ENCODE results near the gene S100A8.
"Not testable (repeated sequence)": the region's sequence is repeated elsewhere in the genome, so short reads cannot be mapped to it uniquely, and the experiment has no call there.

S100A8 gene

DNA sequence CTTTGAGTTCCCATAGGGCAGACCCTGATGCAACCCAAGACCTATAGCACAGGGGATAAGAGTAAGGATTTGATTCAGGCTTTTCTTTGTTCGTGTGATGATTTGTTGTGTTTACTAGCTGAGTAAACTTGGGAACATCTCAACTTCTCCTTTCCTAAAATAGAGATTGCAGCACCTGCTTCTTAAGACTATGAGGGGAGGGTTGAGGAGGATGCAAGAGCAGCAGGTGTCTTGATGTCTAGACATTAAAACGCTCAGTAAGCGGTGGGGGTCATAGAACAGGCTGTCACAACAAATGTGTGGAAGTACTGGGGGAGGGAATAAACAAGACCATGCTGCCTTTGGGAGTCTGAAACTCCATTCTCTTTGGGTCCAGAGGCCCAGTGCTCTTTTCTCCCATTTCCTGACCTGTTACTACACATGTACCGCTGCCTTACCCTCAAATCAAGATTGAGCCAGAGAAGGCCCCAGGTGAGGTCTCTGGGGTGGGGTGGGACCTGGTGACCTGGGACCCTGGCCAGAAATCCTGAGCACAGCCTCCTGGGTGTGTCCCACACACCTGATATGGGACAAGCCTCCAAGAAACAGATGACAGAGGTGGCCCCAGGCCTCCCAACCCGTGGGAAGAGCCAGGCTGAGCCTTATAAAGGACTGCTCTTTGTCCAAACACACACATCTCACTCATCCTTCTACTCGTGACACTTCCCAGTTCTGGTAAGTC is 25.1 kb upstream of the S100A8 start, which contains the start of gene S100A7A:
Gene S100A7A, plus strand, starts transcription at position 671 of the 721 bp plus-strand sequence. CDS start 1,563 bp downstream, outside the sequence.
- DNase-seq (ENCODE audit: low read depth): no peak

- not testable (repeated sequence) for DNase-seq (ENCODE audit: low read depth)
Measured at GRCh38 chr1:153413961-153414360, 23.1 kb upstream of the S100A8 start.

DNA sequence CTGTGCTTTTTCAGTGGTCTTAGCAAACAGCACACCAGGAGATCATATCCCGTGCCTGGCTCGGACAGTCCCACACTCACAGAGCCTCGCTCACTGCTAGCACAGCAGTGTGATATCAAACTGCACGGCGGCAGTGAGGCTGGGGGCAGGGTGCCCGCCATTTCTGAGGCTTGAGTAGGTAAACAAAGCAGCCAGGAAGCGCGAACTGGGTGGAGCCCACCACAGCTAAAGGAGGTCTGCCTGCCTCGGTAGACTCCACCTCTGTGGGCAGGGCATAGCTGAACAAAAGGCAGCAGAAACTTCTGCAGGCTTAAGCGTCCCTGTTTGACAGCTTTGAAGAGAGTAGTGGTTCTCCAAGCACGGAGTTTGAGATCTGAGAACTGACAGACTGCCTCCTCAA is 16.4 kb upstream of the S100A8 start:
- DNase-seq (ENCODE audit: low read depth): not testable (repeated sequence)

- DNase-seq (ENCODE audit: low read depth): not testable (repeated sequence)
Measured at GRCh38 chr1:153405825-153406599, 15.1 kb upstream of the S100A8 start.

- DNase-seq (ENCODE audit: low read depth): no peak
Measured at GRCh38 chr1:153404768-153405167, 13.9 kb upstream of the S100A8 start.

DNA sequence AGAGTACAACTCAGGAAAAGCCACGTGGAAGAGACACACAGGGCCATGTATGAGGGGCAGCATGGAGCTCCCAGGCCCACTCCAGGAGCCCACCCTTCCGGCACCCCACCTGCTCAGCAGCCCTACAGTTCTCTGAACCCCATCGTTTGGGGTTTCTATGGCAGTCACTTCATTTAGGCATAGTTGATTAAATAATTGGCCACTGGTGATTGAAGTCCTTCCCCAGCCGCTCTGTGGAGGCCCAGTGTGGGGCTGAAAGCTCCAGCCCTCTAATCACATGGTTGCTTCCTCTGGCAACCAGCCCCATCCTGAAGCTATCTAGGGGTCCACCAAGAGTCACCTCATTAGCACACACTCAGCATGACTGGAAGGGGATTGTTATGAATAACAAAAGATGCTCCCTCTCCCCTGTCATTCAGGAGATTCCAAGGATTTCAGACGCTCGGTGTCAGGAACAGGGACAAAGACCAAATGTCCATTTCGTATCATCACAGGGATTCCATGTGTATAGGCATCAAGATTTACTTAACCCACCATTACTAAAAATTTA is 13.3 kb upstream of the S100A8 start:
- DNase-seq (ENCODE audit: low read depth): no peak

DNA sequence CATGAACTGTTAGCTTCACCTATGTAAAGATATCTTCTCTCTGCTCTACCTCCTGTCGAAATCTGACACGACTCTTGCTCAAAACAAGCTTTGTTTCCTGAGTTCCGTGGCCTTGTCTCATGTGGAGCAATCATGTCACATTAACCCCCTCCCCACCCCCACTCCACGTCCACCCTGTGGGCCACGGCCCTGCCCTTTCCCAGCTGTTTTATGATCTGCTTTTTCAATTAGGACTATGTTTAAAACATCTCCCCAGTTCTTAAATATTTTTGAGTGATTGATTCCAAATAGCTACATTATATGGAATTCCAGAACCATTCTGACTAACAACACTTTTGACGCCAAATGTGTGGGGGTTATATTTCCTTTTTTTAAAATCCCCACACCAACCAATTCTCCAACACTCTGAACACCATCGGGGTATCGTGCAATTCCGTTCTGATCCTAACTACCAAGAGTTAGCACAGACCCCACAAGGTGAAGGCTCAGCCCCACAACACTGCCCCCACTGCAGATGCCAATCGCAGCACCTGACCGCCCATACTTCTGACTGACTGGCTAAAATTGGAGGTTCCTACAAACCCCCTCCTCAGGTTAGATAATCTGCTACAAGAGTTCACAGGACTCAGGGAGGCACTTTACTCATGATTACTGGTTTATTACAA is 12.7 kb upstream of the S100A8 start:
- no peak for DNase-seq (ENCODE audit: low read depth)

- no peak for DNase-seq (ENCODE audit: low read depth)
Measured at GRCh38 chr1:153402226-153402625, 11.4 kb upstream of the S100A8 start.

GRCh38 chr1:153401461-153401860 is 10.6 kb upstream of the S100A8 start:
- no peak for DNase-seq (ENCODE audit: low read depth)

DNA sequence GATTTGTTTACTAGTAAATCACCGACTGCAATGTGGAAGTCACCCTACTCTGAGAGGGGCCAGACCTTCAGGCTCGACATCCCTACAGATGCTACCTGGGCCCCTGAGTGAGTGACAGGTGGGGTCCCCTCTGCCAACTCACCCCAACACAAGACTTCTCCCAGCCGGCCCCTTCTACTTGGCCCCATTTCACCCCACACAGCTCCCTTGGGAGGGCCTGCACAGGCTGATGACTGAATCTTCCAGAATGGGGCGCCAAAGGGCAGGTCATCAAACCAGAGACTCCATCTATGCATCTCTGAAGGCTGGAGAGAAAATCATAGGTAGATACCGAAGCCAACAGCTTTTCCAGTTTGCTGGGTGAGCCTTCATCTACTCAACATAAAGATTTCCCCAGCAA is 9.4 kb upstream of the S100A8 start:
- no peak for DNase-seq (ENCODE audit: low read depth)

DNA sequence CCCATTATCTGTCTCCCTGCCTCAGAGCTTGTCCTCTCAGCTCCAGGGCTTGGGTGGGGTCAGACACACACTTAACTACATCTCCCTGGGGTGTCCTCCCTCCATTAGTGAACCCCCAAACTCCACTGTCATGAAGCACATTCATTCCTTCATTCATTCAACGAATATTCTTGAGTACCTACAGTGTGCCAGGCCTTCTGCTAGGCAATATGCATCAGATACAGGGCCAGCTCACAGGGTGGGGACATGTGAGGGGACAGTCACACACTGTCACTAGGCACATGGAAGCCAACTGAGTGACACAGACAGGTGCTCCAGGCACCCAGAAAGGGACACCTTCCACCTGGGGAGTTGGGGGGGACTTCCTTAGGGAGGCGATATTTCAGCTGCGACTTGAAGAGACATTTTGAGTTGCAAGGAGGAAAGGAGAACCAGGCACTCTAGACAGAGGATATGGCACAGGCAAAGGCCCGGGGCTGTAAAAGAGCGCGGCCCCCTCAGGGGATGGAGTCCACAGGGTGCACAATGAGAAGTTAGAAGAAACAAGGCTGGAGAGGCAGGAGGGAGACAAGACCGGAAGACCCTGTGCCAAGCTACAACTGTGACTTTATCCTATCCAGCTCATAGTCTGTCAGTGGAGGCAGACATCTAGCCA is 8.7 kb upstream of the S100A8 start:
- DNase-seq (ENCODE audit: low read depth): no peak

DNA sequence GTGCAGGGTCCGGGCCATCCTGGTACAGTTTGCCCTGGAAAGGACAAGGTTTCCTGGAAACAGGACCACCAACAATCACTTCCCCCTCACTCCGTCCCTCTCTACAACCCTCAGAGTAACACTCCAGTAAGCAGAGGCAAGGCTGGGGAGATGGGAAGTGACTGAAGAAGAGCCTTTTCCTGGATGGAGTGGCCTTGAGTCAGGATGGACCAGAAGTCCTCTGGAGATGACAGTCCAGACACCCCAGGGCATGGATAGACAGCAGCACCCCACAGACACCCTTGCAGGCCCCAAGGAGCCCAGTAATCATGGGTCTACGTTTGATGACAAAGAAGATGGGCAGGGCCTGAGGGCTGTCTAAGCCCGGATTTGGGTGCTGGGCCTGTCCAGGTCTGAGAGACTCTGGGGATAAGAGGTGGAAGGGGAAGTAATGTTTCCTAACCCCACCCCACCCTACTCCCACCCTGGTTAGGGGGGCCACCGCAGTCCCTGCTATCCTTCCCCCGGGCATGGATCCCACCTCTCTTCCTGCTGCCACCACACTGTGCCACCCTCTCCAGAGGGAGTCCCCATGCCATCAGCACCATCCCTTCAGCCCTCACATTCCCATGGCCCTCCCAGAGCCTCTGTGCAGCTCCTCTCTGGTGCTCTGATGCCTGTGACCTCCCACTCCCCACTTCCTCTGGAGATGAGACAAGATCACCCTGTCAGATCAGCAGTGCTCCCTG is 7.2 kb upstream of the S100A8 start:
- no peak for DNase-seq (ENCODE audit: low read depth)

DNA sequence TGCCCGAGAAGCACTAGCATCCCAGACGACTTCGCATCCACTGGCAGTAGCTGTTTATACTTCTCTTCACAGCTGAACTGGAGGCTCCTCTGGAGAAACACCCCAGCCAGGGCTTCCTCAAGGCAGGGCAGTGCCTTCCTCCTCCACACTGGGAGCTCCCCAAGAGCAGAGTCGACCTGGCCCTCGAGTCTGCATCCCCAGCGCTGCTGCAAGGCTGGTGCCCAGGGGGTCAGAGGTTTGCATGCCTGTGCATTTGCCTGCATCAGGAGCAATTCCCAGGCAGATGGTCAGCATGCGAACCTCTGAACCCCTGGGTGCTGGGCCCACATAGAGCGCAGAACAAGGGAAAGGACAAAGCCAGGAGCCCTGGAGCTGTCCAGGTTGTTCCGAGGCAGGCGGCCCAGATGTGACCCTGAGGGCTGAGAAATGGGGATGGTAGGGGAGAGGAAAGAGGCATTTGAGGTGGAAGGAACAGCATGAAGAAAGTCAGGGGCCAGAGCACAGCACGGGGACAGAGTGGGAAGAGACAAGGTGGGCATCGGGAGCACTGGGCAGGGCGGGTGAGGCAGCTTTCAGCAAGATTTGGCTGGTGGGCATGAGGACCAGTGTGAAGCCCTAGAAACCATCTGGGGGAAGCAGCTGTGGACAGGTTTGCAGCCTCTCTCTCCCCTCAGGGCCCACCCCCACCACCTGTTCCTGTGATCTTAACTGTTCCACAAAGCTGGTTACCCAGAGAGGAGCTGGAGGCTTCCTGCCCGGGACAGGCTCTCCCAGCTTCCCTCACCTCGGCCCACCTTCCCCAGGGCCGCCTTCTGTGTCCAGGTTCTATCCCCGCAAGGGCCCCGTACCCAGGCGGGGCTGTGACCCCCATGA is 6.4 kb upstream of the S100A8 start:
- no peak for DNase-seq (ENCODE audit: low read depth)

DNA sequence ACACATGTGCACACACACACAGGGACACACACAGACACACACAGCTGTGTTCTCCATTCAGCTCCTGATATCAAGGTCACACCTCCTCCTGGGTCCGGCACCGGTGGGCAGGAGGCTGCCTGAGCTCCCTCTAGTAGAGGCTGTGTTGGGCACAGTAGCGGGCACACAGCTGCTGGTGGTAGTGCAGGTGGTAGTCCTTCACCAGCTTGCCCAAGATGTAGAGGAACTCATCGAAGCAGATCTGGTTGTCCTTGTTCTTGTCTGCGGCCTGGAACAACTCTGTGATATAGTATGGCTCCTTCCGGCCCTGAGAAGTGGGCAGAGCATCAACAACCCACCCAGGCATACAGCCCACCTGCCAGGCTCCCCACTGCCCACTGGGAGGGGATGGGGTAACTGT is 5.6 kb upstream of the S100A8 start:
- no peak for DNase-seq (ENCODE audit: low read depth)

GRCh38 chr1:153395776-153396175 is 4.9 kb upstream of the S100A8 start:
- DNase-seq (ENCODE audit: low read depth): no peak

DNA sequence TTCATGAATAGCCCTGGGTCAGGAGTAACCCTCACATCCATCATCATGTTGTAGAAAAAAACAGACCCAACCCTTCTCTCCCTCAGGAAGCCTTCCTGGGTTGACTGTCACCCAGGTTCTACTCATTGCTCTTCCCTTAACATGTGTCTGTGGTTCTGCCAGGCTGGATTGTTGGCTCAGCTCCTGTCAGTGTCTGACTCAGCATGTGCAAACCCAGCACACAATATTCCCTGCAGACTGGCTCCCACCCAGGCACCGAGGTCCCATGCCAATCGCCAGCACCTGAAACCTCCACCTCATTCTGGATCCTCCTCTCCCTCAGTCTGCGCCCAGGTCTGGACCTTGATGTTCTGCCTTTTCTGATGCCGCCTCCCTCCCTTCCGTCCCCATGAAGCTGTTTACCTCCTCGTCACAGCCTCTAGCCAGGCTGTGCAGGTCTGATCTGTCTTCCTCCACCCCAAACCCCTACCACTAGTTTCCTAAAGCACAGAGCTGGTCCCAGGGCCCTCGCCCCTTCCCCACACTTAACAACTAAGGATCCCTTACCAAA is 4.3 kb upstream of the S100A8 start:
- no peak for DNase-seq (ENCODE audit: low read depth)

DNA sequence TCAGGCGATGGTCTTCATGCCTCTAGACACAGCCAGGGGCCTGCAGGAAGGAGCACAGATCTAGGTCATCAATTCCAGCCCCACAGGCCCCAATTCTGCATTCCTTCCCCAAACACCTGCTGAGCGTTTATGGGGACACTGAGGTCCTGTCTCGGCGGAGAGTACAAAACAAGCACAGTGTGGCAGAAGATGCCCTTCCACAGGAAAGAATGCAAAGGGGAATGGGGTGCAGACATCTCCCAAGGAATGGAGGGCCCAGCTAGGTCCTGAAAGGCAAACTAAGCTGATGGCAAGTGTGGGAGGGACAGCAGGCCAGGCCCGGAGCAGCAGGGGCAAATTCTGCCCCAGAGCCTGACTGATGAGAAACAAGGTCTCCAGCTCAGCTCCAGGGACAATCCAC is 3.5 kb upstream of the S100A8 start:
- no peak for DNase-seq (ENCODE audit: low read depth)

GRCh38 chr1:153393926-153394325 is 3.1 kb upstream of the S100A8 start:
- DNase-seq (ENCODE audit: low read depth): no peak

- DNase-seq (ENCODE audit: low read depth): no peak
Measured at GRCh38 chr1:153392822-153393221, 1.9 kb upstream of the S100A8 start.

DNA sequence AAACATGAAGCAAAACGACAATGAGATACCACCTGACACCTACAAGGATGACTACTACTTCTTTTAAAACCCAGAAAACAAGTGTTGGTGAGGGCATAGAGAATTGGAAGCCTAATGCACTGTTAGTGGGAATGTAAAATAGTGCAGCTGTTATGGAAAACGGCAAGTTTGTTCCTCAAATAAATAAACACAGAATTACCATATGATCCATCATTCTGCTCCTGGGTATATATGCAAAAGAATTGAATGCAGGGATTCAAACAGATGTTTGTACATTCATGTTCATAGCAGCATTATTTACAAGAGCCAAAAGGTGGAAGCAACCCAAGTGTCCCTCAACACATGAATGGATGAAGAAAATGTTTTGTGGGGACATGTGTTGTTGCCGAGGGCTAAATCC is 1.4 kb upstream of the S100A8 start:
- DNase-seq (ENCODE audit: low read depth): no peak
